Pancreas (tissue), 10 donors: ENCODE data around the gene GOLGA1. TPM values are rescaled to one million over a fixed set of nuclear protein-coding genes. Genes with fewer than 3 reads are reported as not detected.

ENCODE experiments used
- ATAC-seq, 4 donors: fragments of 200-7000 bp; cut with Tn5 transposase; one replicate each; pipeline versions ENCODE4 v1.8.0 to v1.9.1; 2020; ENCODE audit warnings: mild to moderate bottlenecking in 4 of 4, moderate library complexity in 4 of 4
- DNase-seq, 6 donors: peaks; one replicate each; pipeline ENCODE4 v3.0.0-alpha.2; 2020
- FAIRE-seq: peaks from 2 replicates; lab custom pipeline; 2012; peaks lifted over from hg19 to GRCh38; lab: Jason Lieb, UNC
- H3K27ac ChIP-seq, 4 donors: fragments of 200-600 bp; sonication (generic); 1 replicate in 3 of 4; 2 replicates in 1 of 4; pipeline versions ENCODE4 v1.5.0 to v1.8.0; 2020
- H3K27me3 ChIP-seq, 4 donors: fragments of 200-600 bp; one replicate each; pipeline ENCODE4 v1.8.0; 2021
- H3K36me3 ChIP-seq, 3 donors: fragments of 200-600 bp; sonication (generic) in 1 of 3; one replicate each; pipeline versions ENCODE4 v1.5.0 to v1.8.0; 2020 to 2021
- H3K4me1 ChIP-seq, 3 donors: fragments of 200-600 bp; one replicate each; pipeline ENCODE4 v1.8.0; 2021
- H3K4me3 ChIP-seq, 4 donors: fragments of 200-600 bp; sonication (generic) in 2 of 4; one replicate each; pipeline versions ENCODE4 v1.5.0 to v1.8.0; 2020 to 2021
- H3K9me3 ChIP-seq, 4 donors: fragments of 200-600 bp; one replicate each; pipeline ENCODE4 v1.8.0; 2021
- WGBS, 2 donors: extraction: QIAGEN DNeasy Blood & Tissue Kit; methylation state at CpG; one replicate each; pipeline ENCODE4 v1.1.7; 2013; 5-methylcytosine and 5-hydroxymethylcytosine counted together
- intact Hi-C, 3 donors: fragments of 100-400 bp; cut with DNase I; formaldehyde crosslinking; loops; one replicate each; pipeline versions ENCODE4 v1.11.1 to v1.14.2; 2022
- polyA plus RNA-seq, 2 donors: library from polyadenylated mRNA; stranded (reverse); fragments of 200-250 nt; gene quantifications; one replicate each; pipeline ENCODE4 v1.2.3, GENCODE V29; 2013
- total RNA-seq, 6 donors: library from RNA; stranded (reverse); fragmentation: NEBNext Ultra II Directional in 4 of 6; extraction: Animal tissue kit (Norgen Biotek cat#: 25700) in 4 of 6; gene quantifications; one replicate each; pipeline versions ENCODE4 v1.2.1 to v1.2.4, GENCODE V29; 2021 to 2023
- TF ChIP-seq, protein P1 (sequence below), 4 donors: fragments of 200-600 bp; sonication (generic) in 3 of 4; IDR thresholded peaks; one replicate each; pipeline versions ENCODE4 v1.5.0 to v1.8.0; 2021; ENCODE audit warnings: antibody characterized with exemption in 4 of 4
- donor health status: healthy with polysubstance abuse.
- donor health status: DM: no; HTN: no; CAD: no; lungs with moderate emphysema.
- donor health status: DM: no; HTN: no; CAD: no.
- donor health status: control.
- donor health status: control.
- donor health status: Bipolar disorder and iron deficiency.
- donor health status: DM: yes; HTN: yes; CAD: no.
- donor health status: DM: no; HTN: no; CAD: no.
- donor health status: DM: no; HTN: no; CAD: no.
- donor health status: DM: yes; HTN: yes; CAD: no.

The GOLGA1 gene
- total and polyA plus RNA-seq, 8 donors, result 9.0 to 14.7 (median 10.9) TPM

DNA sequence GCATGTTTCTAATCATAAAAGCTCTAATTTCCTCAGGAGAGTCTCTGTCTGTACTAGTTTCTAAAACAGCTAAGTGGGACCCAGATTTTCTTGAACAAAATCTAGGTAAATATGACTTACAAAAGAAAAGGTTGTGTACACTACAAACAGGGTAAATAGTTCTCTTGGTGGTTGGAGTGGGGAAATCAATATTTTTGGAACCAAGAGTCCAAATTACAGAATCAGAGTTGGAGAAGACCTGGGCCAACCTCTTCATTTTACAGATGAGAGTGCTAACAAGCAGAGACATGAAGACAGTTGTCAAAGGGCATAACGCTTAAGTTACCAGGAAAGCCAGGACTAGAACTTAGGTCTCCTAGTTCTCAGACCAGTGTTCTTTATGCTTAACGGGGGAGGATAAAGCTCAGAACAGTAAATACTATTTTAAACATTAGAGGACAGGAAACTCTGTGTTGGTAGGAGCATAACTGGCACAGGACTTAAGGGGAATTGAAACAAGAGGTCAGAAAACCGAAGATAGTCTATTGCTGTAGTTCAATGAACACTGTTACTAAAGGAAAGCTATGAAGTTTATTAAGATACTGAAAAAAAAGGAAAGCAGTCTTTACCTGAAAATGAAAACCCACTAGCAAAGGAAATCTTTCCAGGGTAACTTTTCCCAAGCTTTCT lies 9.3 kb upstream of the GOLGA1 start:
- 75 to 79% methylated on average over 3 of the region's 3 CpGs for WGBS, 2 donors

DNA sequence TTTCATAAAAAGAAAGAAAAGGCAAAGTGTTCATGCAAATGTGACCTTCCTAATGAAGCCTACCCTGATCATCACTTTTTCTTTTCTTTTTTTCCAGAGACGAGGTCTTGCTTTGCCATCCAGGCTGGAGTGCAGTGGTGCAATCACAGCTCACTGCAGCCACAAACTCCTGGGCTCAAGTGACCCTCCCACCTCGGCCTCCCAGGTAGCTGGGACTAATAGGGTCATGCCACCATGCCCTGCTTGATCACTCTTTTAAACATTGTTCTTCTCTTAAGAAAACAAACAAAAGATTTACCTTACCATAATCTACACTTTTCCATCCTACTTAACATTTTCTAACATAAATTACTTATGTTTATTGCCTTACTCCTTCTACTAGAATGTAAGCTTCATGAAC lies 8.5 kb upstream of the GOLGA1 start:
- DNase-seq (no peak), ATAC-seq (no peak), FAIRE-seq (no peak)
- WGBS, 2 donors, result 86 to 90% methylated on average over 2 of the region's 2 CpGs
- TF ChIP-seq, protein P1, sequence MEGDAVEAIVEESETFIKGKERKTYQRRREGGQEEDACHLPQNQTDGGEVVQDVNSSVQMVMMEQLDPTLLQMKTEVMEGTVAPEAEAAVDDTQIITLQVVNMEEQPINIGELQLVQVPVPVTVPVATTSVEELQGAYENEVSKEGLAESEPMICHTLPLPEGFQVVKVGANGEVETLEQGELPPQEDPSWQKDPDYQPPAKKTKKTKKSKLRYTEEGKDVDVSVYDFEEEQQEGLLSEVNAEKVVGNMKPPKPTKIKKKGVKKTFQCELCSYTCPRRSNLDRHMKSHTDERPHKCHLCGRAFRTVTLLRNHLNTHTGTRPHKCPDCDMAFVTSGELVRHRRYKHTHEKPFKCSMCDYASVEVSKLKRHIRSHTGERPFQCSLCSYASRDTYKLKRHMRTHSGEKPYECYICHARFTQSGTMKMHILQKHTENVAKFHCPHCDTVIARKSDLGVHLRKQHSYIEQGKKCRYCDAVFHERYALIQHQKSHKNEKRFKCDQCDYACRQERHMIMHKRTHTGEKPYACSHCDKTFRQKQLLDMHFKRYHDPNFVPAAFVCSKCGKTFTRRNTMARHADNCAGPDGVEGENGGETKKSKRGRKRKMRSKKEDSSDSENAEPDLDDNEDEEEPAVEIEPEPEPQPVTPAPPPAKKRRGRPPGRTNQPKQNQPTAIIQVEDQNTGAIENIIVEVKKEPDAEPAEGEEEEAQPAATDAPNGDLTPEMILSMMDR (IDR thresholded peaks at IDR 0.05), result no peak
- Histone ChIP-seq H3K9me3 (no peaks in the 10 kb centered on the region), H3K27ac (no peak overlapping the region), H3K36me3 (no peaks in the 10 kb centered on the region), H3K4me1 (no peaks in the 10 kb centered on the region), H3K4me3 (no peak overlapping the region), H3K27me3 (no peaks in the 10 kb centered on the region)
- intact Hi-C loops, result no loop called here

More for the DNA sequence above, 9.3 kb upstream of the GOLGA1 start:
- H3K27ac ChIP-seq, result no peak overlapping the region
- ATAC-seq, result no peak
- no peak for DNase-seq
- TF ChIP-seq, protein P1 (IDR thresholded peaks at IDR 0.05), result no peak
- no peaks in the 10 kb centered on the region for H3K4me1 ChIP-seq
- no peaks in the 10 kb centered on the region for H3K36me3 ChIP-seq
- H3K4me3 ChIP-seq, result no peak overlapping the region
- H3K27me3 ChIP-seq, result no peaks in the 10 kb centered on the region
- intact Hi-C loops, result no loop called here
- H3K9me3 ChIP-seq, result no peaks in the 10 kb centered on the region
- FAIRE-seq, result no peak

DNA sequence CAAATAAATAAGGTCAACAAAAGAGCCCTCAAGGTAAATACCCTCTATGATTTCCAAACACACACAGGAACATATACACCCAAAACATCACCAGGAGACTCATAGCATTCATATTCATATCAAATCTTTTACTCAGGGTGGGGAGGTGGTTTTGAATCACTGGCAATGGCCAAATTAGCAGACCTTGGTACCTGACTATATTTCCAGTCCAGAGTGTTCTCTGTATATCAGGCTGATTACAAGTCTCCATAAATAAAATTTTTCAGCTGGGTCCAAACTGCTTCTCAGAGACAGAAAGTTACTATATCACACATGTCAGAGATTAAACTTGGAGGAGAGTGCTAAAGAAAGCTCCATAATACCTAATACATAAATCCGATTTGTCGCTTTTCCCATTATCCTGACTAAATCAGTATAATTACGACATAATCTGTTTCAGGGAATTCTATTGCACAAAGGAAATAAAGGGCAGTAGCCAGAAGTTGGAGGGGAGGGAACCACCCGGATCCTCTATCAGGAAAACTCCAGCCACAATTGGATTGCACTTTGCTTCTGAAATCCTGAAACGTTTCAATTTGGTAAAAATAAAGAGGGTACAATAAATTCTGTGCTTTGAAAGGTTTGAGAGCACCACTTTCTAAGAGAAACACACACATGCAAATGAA lies 7.0 kb upstream of the GOLGA1 start:
- FAIRE-seq (no peak), ATAC-seq (no peak), DNase-seq (no peak)
- intact Hi-C loops, result no loop called here
- Histone ChIP-seq H3K36me3 (no peaks in the 10 kb centered on the region), H3K27ac (no peak overlapping the region), H3K27me3 (no peaks in the 10 kb centered on the region), H3K4me3 (no peak overlapping the region), H3K4me1 (peaks cover 0 to 2% (median 0%) of the 10 kb centered on the region in 3 donors), H3K9me3 (no peaks in the 10 kb centered on the region)
- 73 to 82% methylated on average over 5 of the region's 5 CpGs for WGBS, 2 donors
- TF ChIP-seq, protein P1 (IDR thresholded peaks at IDR 0.05), result no peak

DNA sequence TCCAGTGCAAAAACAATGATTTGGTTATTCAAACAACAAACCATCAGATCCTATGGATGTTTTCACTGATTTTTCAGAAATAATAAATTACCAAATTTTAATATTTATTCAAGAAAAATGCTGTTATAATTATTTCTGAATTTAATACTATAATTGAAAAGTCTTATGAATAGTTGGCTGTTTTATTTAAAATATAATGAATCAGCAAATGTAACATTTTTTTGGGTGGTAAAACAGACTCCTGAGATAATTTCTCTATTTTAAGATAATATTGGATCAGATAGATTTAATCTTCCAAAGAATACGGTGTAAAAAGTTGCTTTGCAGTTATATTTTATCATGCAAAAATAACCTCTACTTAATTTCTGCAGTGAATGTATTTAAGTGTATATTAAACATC lies 5.3 kb upstream of the GOLGA1 start:
- peaks cover 0 to 8% (median 6%) of the 10 kb centered on the region in 3 donors for H3K4me1 ChIP-seq
- no peaks in the 10 kb centered on the region for H3K27me3 ChIP-seq
- 64 to 68% methylated on average over 1 of the region's 1 CpG for WGBS, 2 donors
- ATAC-seq, result no peak
- no peak overlapping the region for H3K4me3 ChIP-seq
- intact Hi-C loops, result no loop called here
- TF ChIP-seq, protein P1 (IDR thresholded peaks at IDR 0.05), result no peak
- no peaks in the 10 kb centered on the region for H3K36me3 ChIP-seq
- no peak for DNase-seq
- H3K27ac ChIP-seq, result no peak overlapping the region
- no peak for FAIRE-seq
- H3K9me3 ChIP-seq, result no peaks in the 10 kb centered on the region
